ENCODE results near the gene EIF4G3.
"Not testable (repeated sequence)": the region's sequence is repeated elsewhere in the genome, so short reads cannot be mapped to it uniquely, and the experiment has no call there.

EIF4G3 gene

GRCh38 chr1:21069549-21069948, 107.1 kb downstream of the EIF4G3 start:
- no peak for DNase-seq (ENCODE audit: low read depth in 4 of 4, low spot score in 1 of 4)

DNA sequence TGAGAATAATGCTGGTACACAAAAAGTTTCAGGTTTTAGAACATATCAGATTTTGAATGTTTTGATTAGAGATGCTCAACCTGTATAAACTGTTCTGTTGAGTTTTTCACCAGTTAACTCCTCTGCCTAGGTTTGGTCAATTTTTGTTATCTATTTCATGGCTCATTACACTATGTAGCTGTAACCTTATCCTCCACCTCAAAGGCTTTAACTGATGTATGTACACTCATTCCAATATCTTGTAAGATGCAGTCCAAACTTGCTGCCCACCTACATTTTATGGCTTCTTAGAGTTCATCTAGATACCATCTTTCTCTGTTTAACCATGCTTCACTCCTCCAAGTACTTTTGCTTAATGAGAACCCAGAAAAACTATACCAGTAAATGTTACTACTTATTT, 107.8 kb downstream of the EIF4G3 start:
- no peak for DNase-seq (ENCODE audit: low read depth in 4 of 4, low spot score in 1 of 4)

- no peak for DNase-seq (ENCODE audit: low read depth in 4 of 4, low spot score in 1 of 4)
These were observed 109.0 kb downstream of the EIF4G3 start for GRCh38 chr1:21067551-21068227.

- no peak for DNase-seq (ENCODE audit: low read depth in 4 of 4, low spot score in 1 of 4)
These were observed 110.2 kb downstream of the EIF4G3 start for GRCh38 chr1:21066356-21067012.

- DNase-seq (ENCODE audit: low read depth in 4 of 4, low spot score in 1 of 4) = no peak
These were observed 110.8 kb downstream of the EIF4G3 start for GRCh38 chr1:21065851-21066250.

GRCh38 chr1:21064057-21064456, 112.6 kb downstream of the EIF4G3 start:
- DNase-seq (ENCODE audit: low read depth in 4 of 4, low spot score in 1 of 4) = no peak

GRCh38 chr1:21060523-21060922, 116.2 kb downstream of the EIF4G3 start:
- no peak for DNase-seq (ENCODE audit: low read depth in 4 of 4, low spot score in 1 of 4)

DNA sequence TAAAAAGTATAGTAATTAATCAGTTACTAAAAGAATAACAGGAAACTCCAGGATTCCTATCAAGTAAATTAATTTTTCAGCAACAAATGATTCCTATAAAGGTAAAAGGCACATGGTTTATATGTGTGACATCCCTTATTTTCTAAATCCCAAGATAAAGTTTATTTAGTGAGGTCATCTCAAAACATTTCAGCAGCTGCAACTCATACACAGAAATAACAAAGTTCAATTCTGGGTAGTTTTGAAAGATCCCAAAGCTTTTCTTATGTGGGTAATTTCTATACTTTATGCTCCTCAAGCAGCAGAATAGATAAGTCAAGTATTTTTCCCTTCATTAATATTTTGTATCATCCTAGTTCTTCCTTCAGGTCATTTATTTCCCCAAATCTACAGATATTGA, 117.7 kb downstream of the EIF4G3 start:
- DNase-seq (ENCODE audit: low read depth in 4 of 4, low spot score in 1 of 4) = no peak

DNA sequence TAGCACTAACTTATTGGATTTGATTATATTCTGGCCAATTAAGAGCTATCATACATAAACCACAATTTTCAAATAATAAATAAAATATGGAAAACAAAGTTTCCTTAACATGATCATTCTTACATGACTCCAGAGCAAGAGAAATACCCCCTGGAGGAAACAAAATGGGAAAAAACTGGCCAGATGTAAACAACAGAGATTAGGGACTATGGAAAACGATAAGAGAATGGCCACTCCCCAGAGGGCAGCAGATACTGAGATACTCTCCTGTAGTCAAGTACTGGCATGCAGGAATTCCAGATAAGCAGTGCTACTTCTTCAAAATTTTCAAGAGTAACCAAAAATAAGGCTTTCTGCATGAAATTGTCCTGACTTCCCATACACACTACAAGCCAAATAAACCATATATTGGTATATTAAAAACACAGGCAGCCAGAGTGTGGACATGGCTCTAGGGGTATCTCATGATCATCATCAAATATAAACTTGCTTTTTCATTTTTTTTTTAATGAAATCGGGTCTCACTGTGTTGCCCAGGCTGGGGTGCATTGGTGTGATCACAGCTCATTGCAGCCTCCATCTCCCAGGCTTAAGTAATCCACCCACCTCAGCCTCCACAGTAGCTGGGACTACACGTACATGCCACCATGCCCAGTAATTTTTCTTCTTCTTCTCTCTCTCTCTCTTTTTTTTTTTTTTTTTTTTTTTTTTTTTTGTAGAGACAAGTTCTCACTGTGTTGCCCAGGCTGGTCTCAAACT, 118.5 kb downstream of the EIF4G3 start:
- no peak for DNase-seq (ENCODE audit: low read depth in 4 of 4, low spot score in 1 of 4)

GRCh38 chr1:21053189-21053928, 123.3 kb downstream of the EIF4G3 start:
- DNase-seq (ENCODE audit: low read depth in 4 of 4, low spot score in 1 of 4) = not testable (repeated sequence)

- DNase-seq (ENCODE audit: low read depth in 4 of 4, low spot score in 1 of 4) = no peak
These were observed 124.7 kb downstream of the EIF4G3 start for GRCh38 chr1:21052034-21052433.

DNA sequence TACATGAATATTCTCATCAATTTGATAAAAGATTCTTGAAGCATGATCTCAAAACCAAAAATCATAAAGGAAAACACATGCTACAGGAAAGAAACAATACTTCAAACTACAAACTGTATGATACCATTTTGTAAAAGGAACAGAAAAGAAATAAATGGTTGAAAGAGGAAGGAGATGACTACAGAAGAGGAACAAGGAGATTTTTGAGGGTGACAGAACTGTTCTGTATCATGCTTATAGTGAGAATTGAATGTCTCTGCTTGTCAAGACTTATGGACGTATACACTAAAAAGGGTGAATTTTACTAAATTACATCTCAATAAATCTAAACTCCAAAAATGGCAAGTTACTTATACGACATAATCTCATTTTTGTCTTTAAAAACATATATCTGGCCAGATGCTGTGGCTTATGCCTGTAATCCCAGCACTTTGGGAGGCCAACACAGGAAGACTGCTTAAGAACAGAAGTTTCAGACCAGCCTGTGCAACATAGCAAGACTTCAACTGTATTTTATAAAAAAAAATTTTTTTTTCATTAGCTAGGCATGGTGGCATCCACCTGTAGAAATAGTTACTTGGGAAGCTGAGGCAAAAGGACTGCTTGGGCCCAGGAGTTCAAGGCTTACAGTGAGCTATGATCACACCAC, 125.4 kb downstream of the EIF4G3 start:
- no peak for DNase-seq (ENCODE audit: low read depth in 4 of 4, low spot score in 1 of 4)

- DNase-seq (ENCODE audit: low read depth in 4 of 4, low spot score in 1 of 4) = no peak
These were observed 126.7 kb downstream of the EIF4G3 start for GRCh38 chr1:21050031-21050430.

GRCh38 chr1:21048462-21048861, 128.2 kb downstream of the EIF4G3 start:
- no peak for DNase-seq (ENCODE audit: low read depth in 4 of 4, low spot score in 1 of 4)

DNA sequence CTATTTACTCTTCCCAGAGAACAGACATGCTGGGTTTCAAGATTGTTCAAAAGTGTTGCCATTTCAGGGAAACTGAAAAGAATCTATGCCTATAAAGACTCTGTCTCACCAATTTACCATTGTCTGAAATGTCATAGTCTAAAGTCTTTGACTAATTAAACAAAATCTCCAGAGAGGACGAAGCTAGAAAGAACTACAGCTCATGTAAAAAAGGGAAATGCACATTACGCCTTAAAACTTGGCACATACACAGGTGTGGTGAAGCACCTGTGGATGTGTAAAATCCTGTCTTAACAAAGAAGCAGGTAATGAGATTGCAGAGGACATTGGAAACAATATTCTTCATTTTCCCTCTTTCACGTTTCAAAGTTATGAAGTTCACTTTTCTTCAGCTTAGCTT, 130.6 kb downstream of the EIF4G3 start:
- DNase-seq (ENCODE audit: low read depth in 4 of 4, low spot score in 1 of 4) = no peak

DNA sequence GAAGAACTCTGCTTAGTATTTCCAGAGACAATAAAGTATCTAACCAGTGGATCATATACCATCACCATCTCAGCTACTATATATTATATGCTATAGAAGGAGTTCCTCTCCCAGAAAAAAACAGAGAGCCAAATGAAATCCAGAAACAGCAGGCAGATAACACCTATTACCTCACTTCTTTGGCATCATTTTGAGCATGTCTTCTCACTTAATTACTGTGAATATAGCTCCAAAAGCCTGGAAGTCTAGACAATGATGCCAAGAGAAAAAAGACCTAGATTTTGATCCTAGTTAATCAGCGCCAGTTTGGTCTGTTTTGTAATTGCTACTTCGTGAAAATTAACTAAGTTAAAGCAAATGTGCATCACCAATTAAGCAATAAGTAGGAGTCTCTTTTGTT, 131.3 kb downstream of the EIF4G3 start:
- DNase-seq (ENCODE audit: low read depth in 4 of 4, low spot score in 1 of 4) = no peak

- DNase-seq (ENCODE audit: low read depth in 4 of 4, low spot score in 1 of 4) = no peak
These were observed 133.6 kb downstream of the EIF4G3 start for GRCh38 chr1:21042929-21043605.

DNA sequence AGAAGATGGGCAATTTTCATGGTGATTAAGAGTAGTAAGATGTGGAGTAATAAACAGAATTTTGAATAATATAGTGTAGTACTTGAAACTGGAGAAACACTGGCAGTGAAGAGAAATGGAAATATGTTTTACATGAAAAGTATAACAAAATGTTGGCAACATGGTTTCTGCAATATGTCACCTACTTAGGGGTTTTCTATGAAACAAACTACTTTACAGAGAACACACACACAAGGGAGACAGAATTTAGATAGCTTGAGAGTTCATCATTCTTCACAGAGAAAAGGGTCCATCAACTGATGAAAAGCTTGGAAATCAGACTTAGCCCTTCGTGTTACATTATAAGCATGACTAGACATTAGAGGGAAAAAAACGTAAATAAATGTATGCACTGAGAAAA, 135.2 kb downstream of the EIF4G3 start:
- DNase-seq (ENCODE audit: low read depth in 4 of 4, low spot score in 1 of 4) = no peak

DNA sequence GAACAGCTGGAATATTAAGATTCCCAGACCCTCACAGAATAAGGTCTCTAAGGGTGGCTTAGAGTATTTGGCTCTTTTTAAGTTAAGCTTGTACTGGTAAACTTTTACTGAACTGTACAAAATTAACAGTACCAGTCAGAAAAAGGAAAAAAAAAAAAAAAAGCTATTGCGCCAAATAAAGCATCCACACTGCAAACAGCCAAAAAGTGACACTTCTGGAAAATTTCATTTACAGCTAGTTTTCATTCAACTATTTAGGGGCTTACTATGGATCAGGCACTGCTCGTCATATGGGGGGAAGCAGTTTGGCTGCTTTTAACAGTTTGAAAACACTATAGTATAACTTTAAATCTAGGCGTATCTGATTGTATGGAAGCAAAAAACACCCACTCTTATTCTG, 139.6 kb downstream of the EIF4G3 start:
- no peak for DNase-seq (ENCODE audit: low read depth in 4 of 4, low spot score in 1 of 4)

- no peak for DNase-seq (ENCODE audit: low read depth in 4 of 4, low spot score in 1 of 4)
These were observed 140.9 kb downstream of the EIF4G3 start for GRCh38 chr1:21035794-21036193.

Measured in stimulated activated CD4-positive, alpha-beta T cell treated with anti-CD3 and anti-CD28 coated beads, Interleukin-1b, Interleukin-23, amount 100 ng/mL, for 24 hours (primary cell).